ENCODE measurements around the gene SETD7. TPM values are rescaled to one million over a fixed set of nuclear protein-coding genes. Genes with fewer than 3 reads are reported as not detected.
"Not testable (repeated sequence)": the region's sequence is repeated elsewhere in the genome, so short reads cannot be mapped to it uniquely, and the experiment has no call there.

SETD7 gene
- polyA plus RNA-seq, 2 donors = 9.9 to 12.0 TPM

GRCh38 chr4:139465922-139466321 lies 90.1 kb downstream of the SETD7 start:
- WGBS, 2 donors = 48 to 63% methylated on average over 4 of the region's 4 CpGs
- H3K36me3 ChIP-seq (ENCODE audit: control insufficient read depth in 2 of 2, insufficient read depth in 2 of 2, low read length in 1 of 2) = no peaks in the 10 kb centered on the region
- no peak overlapping the region for H3K27ac ChIP-seq (ENCODE audit: low read depth in 2 of 2, low read length in 1 of 2)
- peaks cover 0 to 2% of the 10 kb centered on the region in 2 donors for H3K4me1 ChIP-seq (ENCODE audit: control insufficient read depth in 2 of 2, insufficient read depth in 2 of 2, low read length in 1 of 2)
- no peaks in the 10 kb centered on the region for H3K9me3 ChIP-seq (ENCODE audit: control insufficient read depth in 2 of 2, insufficient read depth in 1 of 2, low read depth in 1 of 2, low read length in 1 of 2)
- no peak overlapping the region for H3K4me3 ChIP-seq (ENCODE audit: low read depth in 1 of 2, low read length in 2 of 2)
- no peaks in the 10 kb centered on the region for H3K27me3 ChIP-seq (ENCODE audit: control insufficient read depth in 1 of 2, insufficient read depth in 2 of 2, low read length in 2 of 2)

GRCh38 chr4:139464512-139464911 lies 91.5 kb downstream of the SETD7 start:
- not testable (repeated sequence) for H3K9me3 ChIP-seq (ENCODE audit: control insufficient read depth in 2 of 2, insufficient read depth in 1 of 2, low read depth in 1 of 2, low read length in 1 of 2); H3K27ac ChIP-seq (ENCODE audit: low read depth in 2 of 2, low read length in 1 of 2); H3K4me3 ChIP-seq (ENCODE audit: low read depth in 1 of 2, low read length in 2 of 2); H3K4me1 ChIP-seq (ENCODE audit: control insufficient read depth in 2 of 2, insufficient read depth in 2 of 2, low read length in 1 of 2); H3K27me3 ChIP-seq (ENCODE audit: control insufficient read depth in 1 of 2, insufficient read depth in 2 of 2, low read length in 2 of 2); H3K36me3 ChIP-seq (ENCODE audit: control insufficient read depth in 2 of 2, insufficient read depth in 2 of 2, low read length in 1 of 2)
- WGBS, 2 donors = 97% methylated on average over 5 of the region's 5 CpGs

- WGBS, 2 donors = 73 to 76% methylated on average over 5 of the region's 5 CpGs
- H3K27ac ChIP-seq (ENCODE audit: low read depth in 2 of 2, low read length in 1 of 2) = no peak overlapping the region
- H3K27me3 ChIP-seq (ENCODE audit: control insufficient read depth in 1 of 2, insufficient read depth in 2 of 2, low read length in 2 of 2) = no peaks in the 10 kb centered on the region
- no peak overlapping the region for H3K4me3 ChIP-seq (ENCODE audit: low read depth in 1 of 2, low read length in 2 of 2)
- H3K36me3 ChIP-seq (ENCODE audit: control insufficient read depth in 2 of 2, insufficient read depth in 2 of 2, low read length in 1 of 2) = no peaks in the 10 kb centered on the region
- peaks cover 0 to 2% of the 10 kb centered on the region in 2 donors for H3K4me1 ChIP-seq (ENCODE audit: control insufficient read depth in 2 of 2, insufficient read depth in 2 of 2, low read length in 1 of 2)
- H3K9me3 ChIP-seq (ENCODE audit: control insufficient read depth in 2 of 2, insufficient read depth in 1 of 2, low read depth in 1 of 2, low read length in 1 of 2) = no peaks in the 10 kb centered on the region
Measured at GRCh38 chr4:139461022-139461628, 94.9 kb downstream of the SETD7 start.

- H3K36me3 ChIP-seq (ENCODE audit: control insufficient read depth in 2 of 2, insufficient read depth in 2 of 2, low read length in 1 of 2) = no peaks in the 10 kb centered on the region
- WGBS, 2 donors = 91 to 92% methylated on average over 3 of the region's 3 CpGs
- no peak overlapping the region for H3K27ac ChIP-seq (ENCODE audit: low read depth in 2 of 2, low read length in 1 of 2)
- H3K4me3 ChIP-seq (ENCODE audit: low read depth in 1 of 2, low read length in 2 of 2) = no peak overlapping the region
- no peaks in the 10 kb centered on the region for H3K9me3 ChIP-seq (ENCODE audit: control insufficient read depth in 2 of 2, insufficient read depth in 1 of 2, low read depth in 1 of 2, low read length in 1 of 2)
- H3K27me3 ChIP-seq (ENCODE audit: control insufficient read depth in 1 of 2, insufficient read depth in 2 of 2, low read length in 2 of 2) = no peaks in the 10 kb centered on the region
- peaks cover 0 to 2% of the 10 kb centered on the region in 2 donors for H3K4me1 ChIP-seq (ENCODE audit: control insufficient read depth in 2 of 2, insufficient read depth in 2 of 2, low read length in 1 of 2)
Measured at GRCh38 chr4:139460565-139460964, 95.5 kb downstream of the SETD7 start.

- peaks cover 0 to 2% of the 10 kb centered on the region in 2 donors for H3K4me1 ChIP-seq (ENCODE audit: control insufficient read depth in 2 of 2, insufficient read depth in 2 of 2, low read length in 1 of 2)
- no peaks in the 10 kb centered on the region for H3K27me3 ChIP-seq (ENCODE audit: control insufficient read depth in 1 of 2, insufficient read depth in 2 of 2, low read length in 2 of 2)
- H3K27ac ChIP-seq (ENCODE audit: low read depth in 2 of 2, low read length in 1 of 2) = peak overlapping the region in 1 of 2 donors; percentile 55
- no peaks in the 10 kb centered on the region for H3K9me3 ChIP-seq (ENCODE audit: control insufficient read depth in 2 of 2, insufficient read depth in 1 of 2, low read depth in 1 of 2, low read length in 1 of 2)
- H3K4me3 ChIP-seq (ENCODE audit: low read depth in 1 of 2, low read length in 2 of 2) = no peak overlapping the region
- WGBS, 2 donors = 56 to 58% methylated on average over 3 of the region's 3 CpGs
- no peaks in the 10 kb centered on the region for H3K36me3 ChIP-seq (ENCODE audit: control insufficient read depth in 2 of 2, insufficient read depth in 2 of 2, low read length in 1 of 2)
Measured at GRCh38 chr4:139458999-139459398, 97.0 kb downstream of the SETD7 start.

- Histone ChIP-seq H3K27ac (ENCODE audit: low read depth in 2 of 2, low read length in 1 of 2) (no peak overlapping the region), H3K36me3 (ENCODE audit: control insufficient read depth in 2 of 2, insufficient read depth in 2 of 2, low read length in 1 of 2) (no peaks in the 10 kb centered on the region), H3K9me3 (ENCODE audit: control insufficient read depth in 2 of 2, insufficient read depth in 1 of 2, low read depth in 1 of 2, low read length in 1 of 2) (no peaks in the 10 kb centered on the region), H3K4me1 (ENCODE audit: control insufficient read depth in 2 of 2, insufficient read depth in 2 of 2, low read length in 1 of 2) (peaks cover 0 to 2% of the 10 kb centered on the region in 2 donors), H3K4me3 (ENCODE audit: low read depth in 1 of 2, low read length in 2 of 2) (no peak overlapping the region), H3K27me3 (ENCODE audit: control insufficient read depth in 1 of 2, insufficient read depth in 2 of 2, low read length in 2 of 2) (no peaks in the 10 kb centered on the region)
- WGBS, 2 donors = 64 to 73% methylated on average over 1 of the region's 1 CpG
Measured at GRCh38 chr4:139458543-139458942, 97.5 kb downstream of the SETD7 start.

GRCh38 chr4:139457318-139457717 lies 98.7 kb downstream of the SETD7 start:
- H3K4me3 ChIP-seq (ENCODE audit: low read depth in 1 of 2, low read length in 2 of 2) = no peak overlapping the region
- WGBS, 2 donors = 49 to 60% methylated on average over 4 of the region's 4 CpGs
- no peak overlapping the region for H3K27ac ChIP-seq (ENCODE audit: low read depth in 2 of 2, low read length in 1 of 2)
- no peaks in the 10 kb centered on the region for H3K36me3 ChIP-seq (ENCODE audit: control insufficient read depth in 2 of 2, insufficient read depth in 2 of 2, low read length in 1 of 2)
- H3K4me1 ChIP-seq (ENCODE audit: control insufficient read depth in 2 of 2, insufficient read depth in 2 of 2, low read length in 1 of 2) = peaks cover 0 to 2% of the 10 kb centered on the region in 2 donors
- no peaks in the 10 kb centered on the region for H3K27me3 ChIP-seq (ENCODE audit: control insufficient read depth in 1 of 2, insufficient read depth in 2 of 2, low read length in 2 of 2)
- H3K9me3 ChIP-seq (ENCODE audit: control insufficient read depth in 2 of 2, insufficient read depth in 1 of 2, low read depth in 1 of 2, low read length in 1 of 2) = no peaks in the 10 kb centered on the region

- Histone ChIP-seq H3K4me1 (ENCODE audit: control insufficient read depth in 2 of 2, insufficient read depth in 2 of 2, low read length in 1 of 2) (peaks cover 0 to 2% of the 10 kb centered on the region in 2 donors), H3K9me3 (ENCODE audit: control insufficient read depth in 2 of 2, insufficient read depth in 1 of 2, low read depth in 1 of 2, low read length in 1 of 2) (no peaks in the 10 kb centered on the region), H3K36me3 (ENCODE audit: control insufficient read depth in 2 of 2, insufficient read depth in 2 of 2, low read length in 1 of 2) (no peaks in the 10 kb centered on the region), H3K27ac (ENCODE audit: low read depth in 2 of 2, low read length in 1 of 2) (peak overlapping the region in 1 of 2 donors; percentile 26), H3K27me3 (ENCODE audit: control insufficient read depth in 1 of 2, insufficient read depth in 2 of 2, low read length in 2 of 2) (no peaks in the 10 kb centered on the region), H3K4me3 (ENCODE audit: low read depth in 1 of 2, low read length in 2 of 2) (peak overlapping the region in 1 of 2 donors; percentile 90)
- WGBS, 2 donors = 27% methylated on average over 6 of the region's 6 CpGs
Measured at GRCh38 chr4:139455126-139455538, 100.9 kb downstream of the SETD7 start.

- no peaks in the 10 kb centered on the region for H3K36me3 ChIP-seq (ENCODE audit: control insufficient read depth in 2 of 2, insufficient read depth in 2 of 2, low read length in 1 of 2)
- no peaks in the 10 kb centered on the region for H3K9me3 ChIP-seq (ENCODE audit: control insufficient read depth in 2 of 2, insufficient read depth in 1 of 2, low read depth in 1 of 2, low read length in 1 of 2)
- peak within 1 kb of the TSS; percentile 81 to 90 for H3K4me3 ChIP-seq (ENCODE audit: low read depth in 1 of 2, low read length in 2 of 2)
- H3K4me1 ChIP-seq (ENCODE audit: control insufficient read depth in 2 of 2, insufficient read depth in 2 of 2, low read length in 1 of 2) = peaks cover 0 to 2% of the 10 kb centered on the region in 2 donors
- H3K27me3 ChIP-seq (ENCODE audit: control insufficient read depth in 1 of 2, insufficient read depth in 2 of 2, low read length in 2 of 2) = no peaks in the 10 kb centered on the region
- peak within 1 kb of the TSS; percentile 95 to 100 for H3K27ac ChIP-seq (ENCODE audit: low read depth in 2 of 2, low read length in 1 of 2)
- 1% methylated on average over 44 to 46 of the region's 46 CpGs for WGBS, 2 donors
Measured at GRCh38 chr4:139454111-139455045, 101.6 kb downstream of the SETD7 start, which contains the start of gene RAB33B. TSS of gene RAB33B (plus strand) at chr4:139454121. CDS start at chr4:139454196, 75 bp downstream.

All from esophagus (tissue), 2 donors.